LNCaP clone FGC (cell line): Measurements from ENCODE around the gene NKPD1.
A peak's percentile ranks its signal among the peaks of the same experiment; 100 is the strongest.

Source experiments
- DNase-seq: peaks from one replicate; pipeline ENCODE4 v3.0.0-alpha.2; 2011; ENCODE audit warnings: low read depth
- H3K4me3 ChIP-seq: 2 replicates; pipeline ENCODE4 v1.5.1; 2011; ENCODE audit warnings: mild to moderate bottlenecking, low read depth, low read length, control low read depth
- TF ChIP-seq, protein P1 (sequence below): IDR thresholded peaks from 2 replicates; pipeline ENCODE4 v1.5.1; 2012; ENCODE audit warnings: mild to moderate bottlenecking; ENCODE audit not compliant: control insufficient read depth, insufficient read depth; ENCODE audit errors: extremely low read depth

Gene NKPD1

DNA sequence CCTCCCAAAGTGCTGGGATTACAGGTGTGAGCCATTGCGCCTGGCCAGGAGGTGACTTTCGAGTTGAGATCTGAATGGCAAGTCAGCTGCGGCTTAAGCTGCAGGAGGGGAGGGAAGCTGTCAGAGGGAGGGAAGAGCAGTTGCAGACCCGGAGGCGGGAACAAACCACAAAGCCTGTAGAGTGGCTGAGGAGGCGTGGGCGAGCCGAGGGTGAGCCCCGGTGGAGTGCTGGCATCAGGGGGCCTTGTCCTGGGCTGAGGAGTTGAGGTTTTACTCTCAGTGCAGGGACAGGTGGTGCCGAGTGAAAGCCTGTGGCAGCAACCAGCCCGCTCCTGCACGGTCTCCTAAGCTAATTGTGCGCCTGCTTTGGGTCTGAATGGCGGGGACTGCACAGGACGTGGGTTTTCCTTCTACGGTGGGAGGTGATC is 43.6 kb downstream of the NKPD1 start:
- no peak for DNase-seq
- H3K4me3 ChIP-seq, result no peak overlapping the region
- TF ChIP-seq, protein P1, sequence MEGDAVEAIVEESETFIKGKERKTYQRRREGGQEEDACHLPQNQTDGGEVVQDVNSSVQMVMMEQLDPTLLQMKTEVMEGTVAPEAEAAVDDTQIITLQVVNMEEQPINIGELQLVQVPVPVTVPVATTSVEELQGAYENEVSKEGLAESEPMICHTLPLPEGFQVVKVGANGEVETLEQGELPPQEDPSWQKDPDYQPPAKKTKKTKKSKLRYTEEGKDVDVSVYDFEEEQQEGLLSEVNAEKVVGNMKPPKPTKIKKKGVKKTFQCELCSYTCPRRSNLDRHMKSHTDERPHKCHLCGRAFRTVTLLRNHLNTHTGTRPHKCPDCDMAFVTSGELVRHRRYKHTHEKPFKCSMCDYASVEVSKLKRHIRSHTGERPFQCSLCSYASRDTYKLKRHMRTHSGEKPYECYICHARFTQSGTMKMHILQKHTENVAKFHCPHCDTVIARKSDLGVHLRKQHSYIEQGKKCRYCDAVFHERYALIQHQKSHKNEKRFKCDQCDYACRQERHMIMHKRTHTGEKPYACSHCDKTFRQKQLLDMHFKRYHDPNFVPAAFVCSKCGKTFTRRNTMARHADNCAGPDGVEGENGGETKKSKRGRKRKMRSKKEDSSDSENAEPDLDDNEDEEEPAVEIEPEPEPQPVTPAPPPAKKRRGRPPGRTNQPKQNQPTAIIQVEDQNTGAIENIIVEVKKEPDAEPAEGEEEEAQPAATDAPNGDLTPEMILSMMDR, result no peak

- H3K4me3 ChIP-seq, result no peak overlapping the region
- DNase-seq, result no peak
- TF ChIP-seq, protein P1, result no peak
Observed at GRCh38 chr19:45115809-45116615, 44.8 kb downstream of the NKPD1 start.

DNA sequence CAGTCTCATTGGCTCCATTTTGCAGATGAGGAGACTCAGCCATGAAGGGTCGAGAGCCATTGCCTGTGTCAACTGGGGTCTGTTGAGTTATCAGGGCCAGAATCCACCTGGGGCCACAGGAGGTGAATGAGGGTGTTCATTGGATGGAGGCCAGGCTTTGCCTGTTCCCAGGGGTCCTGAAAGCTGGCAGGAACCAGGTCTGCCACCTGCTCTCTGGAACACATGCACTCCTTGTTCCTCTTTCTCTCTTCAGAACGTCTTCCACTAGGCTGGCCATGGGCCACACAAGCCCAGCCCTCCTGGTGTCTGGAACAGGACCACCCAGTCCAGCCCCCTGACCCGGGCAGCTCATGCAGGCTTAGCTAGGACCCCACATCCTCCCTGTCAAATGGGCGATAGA is 46.7 kb downstream of the NKPD1 start:
- TF ChIP-seq, protein P1, result no peak
- DNase-seq, result no peak

DNA sequence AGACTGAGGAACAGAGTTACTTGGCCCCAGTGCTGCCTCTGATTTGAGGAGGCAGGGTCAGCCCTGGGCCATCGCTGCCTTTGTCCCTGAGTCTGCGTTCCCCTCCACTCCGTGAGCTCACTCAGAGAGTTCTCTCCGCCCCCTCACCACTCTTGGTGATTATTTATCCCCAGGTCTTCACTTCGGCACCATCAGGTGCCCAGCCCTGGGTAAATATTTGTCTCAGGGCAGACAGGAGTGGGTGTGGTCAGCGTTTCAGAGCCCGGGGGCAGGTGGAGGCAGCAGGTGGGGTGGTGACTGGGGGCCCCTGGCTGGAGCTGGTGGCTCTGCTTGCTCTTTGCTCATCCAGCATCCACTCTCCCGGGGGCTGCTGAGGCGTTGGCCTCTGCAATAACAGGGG is 47.2 kb downstream of the NKPD1 start:
- H3K4me3 ChIP-seq, result peak overlapping the region; percentile 16
- DNase-seq, result no peak

More for the DNA sequence above, 46.7 kb downstream of the NKPD1 start:
- H3K4me3 ChIP-seq, result no peak overlapping the region

GRCh38 chr19:45112111-45112827 is 48.5 kb downstream of the NKPD1 start:
- no peak overlapping the region for H3K4me3 ChIP-seq
- no peak for DNase-seq
- TF ChIP-seq, protein P1, result no peak

More for the DNA sequence above, 47.2 kb downstream of the NKPD1 start:
- TF ChIP-seq, protein P1, result no peak
